MV-4-11 (cell line): ENCODE measurements around the gene C3orf20.

ENCODE experiments used
- DNase-seq: peaks from one replicate; lab custom pipeline; 2025; lab: John Stamatoyannopoulos, UW

C3orf20 gene

GRCh38 chr3:14814411-14814871 lies 139.5 kb downstream of the C3orf20 start:
- no peak for DNase-seq

- DNase-seq = no peak
Observed at GRCh38 chr3:14816359-14816758, 141.4 kb downstream of the C3orf20 start.

GRCh38 chr3:14818804-14819500 lies 144.0 kb downstream of the C3orf20 start, which contains the start of gene FGD5:
Gene FGD5, plus strand, starts transcription at chr3:14818962. Its CDS starts 110 bp downstream, at chr3:14819072.
- DNase-seq = no peak

- no peak for DNase-seq
Observed at GRCh38 chr3:14819671-14820070, 144.7 kb downstream of the C3orf20 start.

- DNase-seq = no peak
Observed at GRCh38 chr3:14820156-14820555, 145.2 kb downstream of the C3orf20 start.

GRCh38 chr3:14821151-14821550 lies 146.2 kb downstream of the C3orf20 start:
- DNase-seq = no peak

GRCh38 chr3:14822134-14822533 lies 147.2 kb downstream of the C3orf20 start:
- no peak for DNase-seq
